Measurements from ENCODE around the gene RAP1GAP2.
A peak's percentile ranks its signal among the peaks of the same experiment; 100 is the strongest.
"Not testable (repeated sequence)": the region's sequence is repeated elsewhere in the genome, so short reads cannot be mapped to it uniquely, and the experiment has no call there.

Gene RAP1GAP2

DNA sequence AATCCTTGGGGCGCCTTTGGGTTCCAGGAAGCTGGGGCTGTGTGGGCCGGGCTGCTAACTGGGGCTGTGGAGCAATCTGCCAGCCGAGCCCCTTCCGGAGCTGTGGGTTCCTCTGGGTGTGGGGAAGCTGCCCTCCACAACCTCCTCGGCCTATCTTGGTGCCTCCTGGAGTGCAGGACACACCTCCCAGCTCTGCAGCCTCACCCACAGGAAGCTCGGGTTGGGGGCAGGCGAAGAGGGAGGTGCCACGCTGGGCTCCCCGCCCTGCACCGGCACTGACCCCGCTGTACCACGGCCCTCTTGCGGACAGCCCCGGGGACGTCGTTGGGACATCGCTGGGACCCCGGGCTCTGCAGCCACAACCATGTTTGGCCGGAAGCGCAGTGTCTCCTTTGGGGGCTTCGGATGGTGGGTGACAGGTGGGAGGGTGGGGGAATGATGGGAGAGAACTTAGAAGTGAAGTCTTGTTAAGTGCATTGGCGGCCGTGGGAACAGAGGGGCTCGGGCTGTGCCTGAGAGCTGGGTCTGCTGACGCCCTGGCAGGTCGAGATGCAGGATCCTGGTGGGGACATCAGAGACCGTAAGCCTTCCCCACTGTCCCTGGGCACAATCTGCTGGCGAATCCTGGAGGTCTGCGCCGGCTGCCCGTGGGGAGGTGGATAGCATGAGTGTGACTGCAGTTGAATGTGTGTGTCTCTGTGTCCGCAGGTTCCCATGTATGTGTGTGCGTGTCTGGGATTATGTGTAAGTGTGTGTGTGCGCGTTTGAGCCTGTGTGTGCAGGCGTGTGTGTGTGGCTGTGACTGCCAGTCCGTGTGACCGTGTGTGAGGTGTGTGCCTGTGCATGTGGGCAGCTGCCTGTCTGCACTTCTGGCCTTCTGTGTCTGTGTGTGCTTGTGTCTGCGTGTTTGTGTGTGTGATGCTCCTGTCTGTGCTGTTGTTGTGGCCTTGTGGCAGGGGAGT, at the start of gene RAP1GAP2:
Gene RAP1GAP2, plus strand, starts transcription at position 275 of the 962 bp plus-strand sequence. Its CDS starts 90 bp downstream, at position 365.
- peak; percentile 84 for DNase-seq

DNA sequence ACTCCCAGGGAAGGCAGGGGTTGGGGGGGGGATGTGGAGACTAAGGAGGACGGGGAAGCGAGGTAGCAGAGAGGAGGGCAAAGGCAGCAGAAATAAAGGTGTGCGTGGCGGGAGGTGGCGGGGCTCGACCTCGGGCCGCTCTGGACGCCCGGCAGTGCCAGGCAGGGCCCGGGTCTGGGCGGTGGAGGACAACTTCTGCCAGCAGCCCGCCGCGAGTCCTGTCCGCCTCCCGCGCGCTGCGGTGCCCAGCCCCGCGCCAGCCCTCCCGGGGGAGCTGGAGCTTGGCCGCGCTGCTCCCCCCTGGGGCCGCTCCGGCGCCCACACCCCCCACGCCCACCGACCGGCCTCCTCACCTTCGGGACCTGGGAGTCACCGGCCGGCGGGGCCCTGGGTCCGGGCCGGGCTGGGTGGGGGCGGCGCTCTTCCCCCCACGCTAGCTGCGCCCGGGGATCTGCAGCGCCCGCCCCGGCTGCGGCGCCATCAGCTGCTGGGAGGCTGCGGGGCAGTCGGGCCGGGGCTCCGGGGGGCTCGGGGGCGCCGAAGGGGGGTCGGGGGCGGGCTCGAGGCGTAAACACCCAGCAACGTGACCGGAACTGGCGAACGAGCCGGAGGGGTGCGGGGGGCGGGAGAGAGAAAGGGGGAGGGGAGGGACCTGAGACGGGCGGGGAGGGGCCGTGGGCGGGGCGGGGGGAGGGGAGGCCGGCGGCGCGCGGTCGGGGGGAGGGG, 47.0 kb upstream of the RAP1GAP2 start, which contains the start of gene CCDC92B:
Gene CCDC92B, minus strand, starts transcription at position 595 of the 726 bp plus-strand sequence. CDS start 14,507 bp downstream, outside the sequence.
- DNase-seq = no peak

DNA sequence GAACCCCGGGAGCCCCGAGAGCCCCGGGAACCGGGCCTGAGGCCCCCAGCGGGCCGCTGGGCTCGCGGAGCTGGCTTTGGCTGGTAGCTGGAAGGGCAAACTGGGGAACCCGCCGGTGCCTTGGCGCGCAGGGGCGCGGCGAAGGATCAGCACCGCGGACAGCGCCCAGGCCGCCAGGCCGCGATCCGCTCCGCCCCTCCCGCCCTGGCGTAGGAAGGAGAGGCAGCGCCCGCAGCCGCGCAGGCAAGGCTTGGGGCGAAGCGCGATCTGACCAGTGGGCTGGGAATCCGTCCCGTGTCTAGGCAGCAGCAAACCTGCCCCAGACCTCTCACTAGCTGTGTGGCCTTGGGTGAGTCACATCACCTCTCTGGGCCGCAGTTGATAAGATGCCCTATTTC, 46.5 kb upstream of the RAP1GAP2 start:
- peak; percentile 67 to 73 for DNase-seq

DNA sequence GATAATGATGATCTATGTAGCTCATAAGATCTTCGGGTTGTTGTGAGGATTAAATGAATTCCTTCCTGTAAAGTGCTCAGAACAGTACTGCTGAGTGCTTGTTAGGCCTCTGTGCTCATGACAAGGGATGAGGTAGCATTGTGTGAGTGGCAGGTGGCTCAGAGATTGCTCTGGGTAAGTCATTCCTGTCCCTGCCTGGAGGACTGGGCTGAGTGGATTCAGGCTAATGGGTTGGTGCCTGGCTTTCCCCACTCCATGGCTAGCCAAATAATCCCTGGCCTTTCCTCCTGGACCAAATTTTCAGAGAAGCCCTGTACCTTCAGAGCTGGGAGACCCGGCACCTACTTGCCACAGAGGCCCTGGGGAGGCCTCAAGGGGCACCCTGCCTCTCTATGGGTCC, 45.5 kb upstream of the RAP1GAP2 start:
- no peak for DNase-seq

DNA sequence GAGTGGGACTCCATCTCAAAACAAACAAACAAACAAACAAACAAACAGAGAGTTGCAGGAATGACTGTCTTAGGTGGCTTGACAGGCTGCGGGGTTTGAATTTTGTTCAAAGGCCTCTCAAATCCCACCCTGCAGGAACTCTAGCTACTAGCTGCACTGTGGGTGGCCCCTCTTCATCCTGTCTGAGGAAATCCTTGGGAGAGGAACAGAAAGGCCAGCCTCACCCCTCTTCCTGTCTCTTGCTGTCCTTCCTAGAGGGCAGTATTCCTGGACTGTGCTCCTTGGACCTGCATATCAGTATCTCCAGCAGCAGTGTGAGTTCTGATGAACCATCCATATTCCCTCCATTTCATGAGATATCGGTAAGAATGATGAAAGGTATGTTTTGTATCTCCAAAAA, 44.7 kb upstream of the RAP1GAP2 start:
- no peak for DNase-seq

DNA sequence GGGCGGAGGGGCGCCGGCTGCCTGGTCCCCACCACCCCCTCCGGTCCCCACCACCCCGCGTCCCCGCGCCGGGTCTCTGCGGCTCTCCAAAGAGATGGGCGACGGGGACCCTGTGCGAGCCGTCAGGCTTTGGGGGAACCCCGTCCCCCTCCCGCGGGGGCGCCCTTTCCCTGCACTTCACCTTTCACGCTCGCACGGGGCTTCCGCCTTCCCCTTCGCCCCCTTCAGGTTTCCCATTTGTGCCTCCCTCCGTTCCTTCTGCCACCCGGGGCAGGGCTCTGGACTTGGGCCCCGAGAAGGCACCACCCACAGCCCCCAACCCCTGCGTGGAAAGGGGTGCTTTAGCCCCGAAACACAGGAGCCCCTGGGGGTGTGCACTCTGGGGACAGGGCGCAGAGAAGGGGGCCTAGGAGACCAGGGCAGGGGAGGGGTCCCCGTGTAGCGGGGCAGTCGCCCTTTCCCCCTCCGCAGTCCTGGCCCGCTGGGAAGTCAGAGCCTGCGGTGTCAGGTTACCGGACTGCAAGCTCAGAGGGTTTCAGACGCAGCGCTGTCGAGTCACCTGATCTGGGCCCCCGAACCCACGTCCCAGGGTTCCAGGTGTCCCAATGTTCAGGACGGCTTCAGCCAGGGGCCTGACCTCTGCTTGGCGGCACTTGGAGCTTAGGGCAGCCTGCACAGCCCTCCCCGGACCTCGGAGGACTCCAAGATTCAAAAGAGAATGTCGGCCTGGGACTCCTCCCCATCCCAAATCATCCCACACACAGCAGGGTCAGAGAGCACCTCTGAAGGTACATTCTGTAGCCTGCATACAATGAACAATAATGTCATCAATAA, 40.1 kb upstream of the RAP1GAP2 start:
- no peak for DNase-seq

DNA sequence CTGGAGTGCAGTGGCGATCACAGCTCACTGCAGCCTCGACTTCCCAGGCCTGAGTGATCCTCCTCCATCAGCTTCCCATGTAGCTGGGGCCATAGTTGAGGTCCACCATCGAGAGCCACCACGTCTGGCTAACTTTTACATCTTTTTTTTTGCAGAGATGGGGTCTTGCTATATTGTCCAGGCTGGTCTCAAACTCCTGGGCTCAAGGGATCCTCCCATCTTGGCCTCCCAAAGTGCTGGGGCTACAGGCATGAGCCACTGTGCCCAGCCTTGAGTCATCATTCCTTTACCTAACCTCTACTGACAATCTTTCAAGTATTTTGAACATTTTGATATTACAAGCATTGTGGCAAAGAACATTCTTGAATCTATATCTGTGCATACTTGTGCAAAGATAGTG, 37.4 kb upstream of the RAP1GAP2 start:
- DNase-seq = no peak

DNA sequence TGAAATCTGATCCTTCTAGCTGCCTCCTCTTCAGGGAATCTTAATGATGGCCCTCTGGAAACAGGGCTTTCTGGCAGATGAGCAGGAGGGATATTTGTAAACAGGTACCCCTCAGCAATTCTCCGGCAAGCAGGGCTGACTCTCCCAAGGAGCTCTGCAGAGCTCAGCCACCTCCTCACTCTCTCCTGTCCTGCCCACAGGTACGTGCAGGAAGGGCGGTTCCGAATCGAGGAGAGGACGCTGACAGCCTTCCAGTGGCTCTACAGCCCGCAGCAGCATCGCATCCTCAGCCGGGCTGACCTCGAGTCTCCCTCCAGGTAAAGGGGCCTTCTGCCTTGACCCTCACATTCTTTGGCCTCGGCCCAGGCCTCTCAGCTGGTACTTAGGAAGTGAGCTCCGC, 26.1 kb upstream of the RAP1GAP2 start:
- no peak for DNase-seq

DNA sequence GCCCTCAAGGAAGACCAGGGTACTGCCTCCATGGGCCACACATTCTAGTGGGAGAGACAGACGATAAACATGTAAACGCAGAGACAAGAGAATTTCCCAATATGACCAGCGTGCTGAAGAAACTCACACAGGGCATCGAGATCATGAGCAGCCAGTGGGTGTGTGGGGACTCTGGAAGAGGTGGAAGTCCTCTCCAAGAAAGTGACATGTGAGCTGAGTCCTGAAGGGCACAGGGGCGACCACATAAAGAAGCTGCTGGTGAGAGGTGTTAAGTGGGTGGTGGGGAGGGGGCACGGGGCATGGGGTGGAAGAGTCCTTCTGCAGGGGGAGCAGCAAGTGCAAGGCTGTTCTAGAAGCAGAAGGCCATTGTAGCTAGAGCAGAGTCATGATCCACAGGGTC, 21.0 kb upstream of the RAP1GAP2 start:
- no peak for DNase-seq

DNA sequence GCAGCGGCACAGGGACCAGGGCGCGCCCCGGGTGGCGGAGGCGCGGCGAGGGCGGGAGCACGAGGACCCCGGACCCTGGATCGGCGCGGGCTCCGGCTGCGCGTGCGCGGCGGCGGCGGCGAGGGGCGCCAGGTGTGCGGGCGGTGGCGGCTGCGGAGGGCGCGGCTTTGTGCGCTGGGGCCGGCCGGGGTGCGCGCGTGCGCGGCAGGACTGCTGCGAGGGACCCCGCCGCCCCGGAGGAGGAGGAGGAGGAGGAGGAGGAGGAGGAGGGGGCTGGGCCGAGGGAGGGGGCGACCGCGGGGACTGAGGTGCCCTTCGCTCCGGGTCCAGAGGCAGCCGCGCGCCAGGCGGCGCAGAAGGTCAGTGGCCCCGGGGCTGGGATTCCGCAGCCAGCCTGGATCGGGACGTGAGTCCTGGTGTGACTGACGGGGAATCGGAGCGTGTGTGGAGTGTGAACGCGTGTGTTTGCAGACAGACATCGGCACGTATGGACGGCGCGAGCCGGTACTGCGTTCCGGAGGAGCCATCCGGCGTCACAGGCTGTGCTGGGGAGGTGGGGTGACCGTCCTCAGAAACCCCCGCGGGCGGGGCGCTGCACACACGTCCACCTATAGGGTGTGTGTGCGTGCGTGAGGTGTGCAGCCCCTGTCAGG, 19.5 kb upstream of the RAP1GAP2 start:
- no peak for DNase-seq

DNA sequence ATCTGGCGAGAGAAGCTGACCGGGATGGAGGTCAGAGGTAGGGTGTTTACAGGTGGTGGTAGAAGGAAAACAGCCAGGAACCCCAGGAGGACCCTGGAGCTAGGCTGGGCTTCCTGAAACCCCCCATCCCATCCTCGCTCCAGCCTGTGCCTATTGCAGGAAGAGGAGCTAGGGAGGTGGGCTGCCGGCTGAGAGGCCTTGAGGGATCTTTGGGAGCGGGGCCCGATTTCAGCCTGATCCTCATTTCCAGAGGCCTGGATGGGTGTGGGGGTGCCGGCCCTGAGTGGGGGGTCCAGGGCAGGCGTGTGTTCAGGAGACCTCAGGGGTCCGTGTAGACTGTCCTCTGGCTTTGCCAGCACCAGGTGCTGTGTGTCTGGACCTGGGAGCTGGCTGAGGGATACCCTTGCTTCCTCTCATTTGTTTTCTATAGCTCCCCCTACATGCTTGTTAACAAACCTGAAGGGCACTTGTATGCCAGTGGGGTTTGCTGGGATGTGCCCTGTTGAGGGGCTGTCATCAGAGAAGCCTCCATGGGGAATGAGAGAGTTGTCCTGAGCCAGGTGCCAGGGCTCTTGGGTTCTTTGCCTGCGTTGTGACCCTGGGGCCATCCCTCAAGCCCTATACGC, 18.9 kb upstream of the RAP1GAP2 start:
- DNase-seq = no peak

DNA sequence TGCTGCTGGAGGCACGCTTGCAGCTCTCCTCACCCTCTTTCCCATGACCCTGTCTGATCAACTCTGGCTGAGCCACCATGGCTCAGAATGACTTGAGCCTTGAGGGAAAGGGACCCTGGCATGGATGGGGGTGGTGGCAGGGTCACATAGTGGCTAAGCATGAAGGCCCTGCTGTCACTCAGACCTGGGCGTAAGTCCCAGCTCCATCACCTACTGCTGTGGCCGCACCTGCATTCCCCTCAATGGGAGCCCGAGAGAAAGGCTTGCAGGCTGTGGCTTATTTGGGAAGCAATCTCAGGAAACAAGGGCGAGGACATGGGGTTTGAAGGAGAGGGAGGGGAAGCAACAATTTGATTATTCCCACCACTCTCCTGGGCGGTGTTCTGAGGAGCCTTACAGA, 17.7 kb upstream of the RAP1GAP2 start:
- no peak for DNase-seq

DNA sequence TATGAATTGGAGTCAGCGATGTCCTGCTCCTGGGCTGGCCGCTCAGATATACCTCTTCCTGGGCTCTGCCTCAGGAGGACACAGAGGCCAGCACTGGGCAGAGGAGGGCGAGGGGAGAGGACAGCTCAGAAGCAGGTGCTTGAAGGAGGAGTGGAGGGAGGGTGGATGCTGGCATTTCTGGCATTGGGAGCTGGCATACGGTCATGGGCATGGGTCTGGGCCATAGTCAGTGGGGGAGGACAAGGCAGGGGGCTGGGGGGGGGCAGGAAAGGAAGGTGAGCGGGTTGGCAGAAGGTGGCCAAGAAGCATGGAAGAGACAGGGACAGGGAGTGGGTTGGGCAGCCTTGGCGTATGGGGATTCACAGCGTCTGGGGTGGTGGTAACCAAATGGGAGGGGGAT, 16.7 kb upstream of the RAP1GAP2 start:
- DNase-seq = no peak

DNA sequence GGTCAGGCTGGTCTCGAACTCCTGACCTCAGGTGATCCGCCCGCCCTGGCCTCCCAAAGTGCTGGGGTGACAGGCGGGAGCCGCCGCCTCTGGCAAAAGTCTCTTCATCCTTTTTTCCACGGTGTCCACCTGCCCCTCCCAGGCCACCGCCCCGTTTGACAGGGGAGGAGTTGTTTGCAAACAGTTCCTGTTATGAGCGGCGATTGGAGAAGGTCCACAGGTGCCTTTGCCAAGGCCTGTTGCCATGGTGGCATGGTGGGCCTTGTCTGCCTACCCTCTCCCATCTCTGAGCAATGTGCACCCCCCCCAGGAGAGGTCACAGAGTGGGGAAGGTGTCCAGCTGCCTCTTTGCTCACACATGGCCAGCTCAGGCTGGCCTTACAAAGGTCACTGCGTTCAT, 16.0 kb upstream of the RAP1GAP2 start:
- no peak for DNase-seq

DNA sequence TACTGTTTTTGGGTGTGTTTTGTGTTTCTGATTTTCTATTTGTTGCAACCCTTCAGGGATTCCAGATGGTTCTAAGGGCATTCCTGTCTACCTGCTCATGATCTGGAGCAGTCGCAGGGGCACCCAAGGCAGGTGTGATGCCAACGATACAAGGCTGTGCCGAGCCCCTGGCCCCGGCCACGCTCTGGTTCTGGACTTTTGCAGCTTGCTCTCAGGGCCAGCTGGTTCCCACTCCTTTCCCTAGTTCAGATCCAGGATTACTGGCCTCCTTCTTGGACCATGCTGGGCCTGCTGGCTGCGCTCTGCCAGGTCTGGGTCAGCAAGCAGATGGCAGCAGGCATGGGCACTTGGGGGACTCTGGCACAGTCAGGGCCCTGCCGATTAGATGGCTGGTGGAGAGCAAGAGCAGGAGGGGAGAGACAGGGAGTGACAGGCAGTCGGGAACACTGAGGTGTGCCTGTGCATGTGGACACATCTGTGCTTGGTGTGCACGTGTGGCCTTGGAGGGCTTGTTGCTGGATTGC, 15.2 kb upstream of the RAP1GAP2 start:
- DNase-seq = no peak

DNA sequence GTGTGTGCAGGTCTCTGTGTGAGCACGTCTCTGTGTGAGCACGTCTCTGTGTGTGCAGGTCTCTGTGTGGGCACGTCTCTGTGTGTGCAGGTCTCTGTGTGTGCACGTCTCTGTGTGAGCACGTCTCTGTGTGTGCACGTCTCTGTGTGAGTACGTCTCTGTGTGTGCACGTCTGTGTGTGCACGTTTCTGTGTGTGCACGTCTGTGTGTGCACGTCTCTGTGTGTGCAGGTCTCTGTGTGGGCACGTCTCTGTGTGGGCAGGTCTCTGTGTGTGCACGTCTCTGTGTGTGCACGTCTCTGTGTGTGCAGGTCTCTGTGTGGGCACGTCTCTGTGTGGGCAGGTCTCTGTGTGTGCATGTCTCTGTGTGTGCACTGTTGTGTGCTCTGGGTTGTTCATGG, 14.6 kb upstream of the RAP1GAP2 start:
- not testable (repeated sequence) for DNase-seq

DNA sequence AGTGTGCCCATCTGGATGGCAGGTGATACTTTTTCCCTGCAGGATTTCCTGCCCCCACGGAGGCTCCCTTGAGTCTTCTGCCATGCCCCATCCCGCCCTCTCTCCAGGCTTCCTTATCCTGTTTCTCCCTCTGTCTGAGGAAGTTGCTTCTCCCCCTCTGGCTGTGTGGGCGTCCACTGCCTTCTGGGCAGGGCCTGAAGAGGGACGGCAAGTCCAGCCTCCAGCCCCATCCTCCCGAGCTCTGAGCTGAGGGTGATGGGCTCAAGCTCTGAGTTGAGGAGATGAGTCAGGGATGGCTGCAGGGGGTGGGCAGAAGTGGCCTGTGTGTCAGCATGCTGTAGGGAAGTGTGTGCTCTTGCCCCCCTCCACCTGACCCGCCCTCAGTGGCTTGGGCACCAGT, 14.2 kb upstream of the RAP1GAP2 start:
- no peak for DNase-seq

DNA sequence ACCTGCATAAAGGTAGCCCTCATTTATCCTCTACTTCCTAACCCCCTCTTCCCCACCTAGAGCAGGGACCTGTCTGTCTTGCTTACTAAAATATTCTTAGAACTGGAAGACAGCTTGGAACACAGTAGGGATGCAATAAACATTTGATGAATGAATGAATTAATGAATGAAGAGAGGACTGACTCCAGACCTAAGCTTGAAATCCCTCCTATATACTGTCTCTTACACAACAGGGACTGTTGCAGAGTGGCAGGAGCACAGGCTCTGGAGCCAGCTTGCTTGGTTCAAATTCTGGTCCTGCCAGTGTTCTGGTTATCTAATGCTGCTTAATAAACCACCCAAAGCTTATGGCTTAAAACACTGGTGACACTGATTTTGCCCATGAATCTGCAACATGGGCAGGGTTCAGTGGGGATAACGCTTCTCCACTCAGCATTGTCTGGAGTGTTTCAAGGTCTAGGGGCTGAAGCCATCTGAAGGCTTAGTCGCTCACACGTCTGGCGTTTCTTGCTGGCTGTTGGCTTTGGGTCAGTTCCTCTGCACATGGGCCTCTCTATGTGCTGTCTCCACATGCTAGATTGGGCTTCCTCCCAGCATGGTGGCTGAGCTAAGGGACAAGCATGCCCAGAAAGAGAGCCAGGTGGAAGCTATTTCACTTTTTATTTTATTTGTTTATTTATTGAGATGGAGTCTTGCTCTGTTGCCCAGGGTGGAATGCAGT, 12.8 kb upstream of the RAP1GAP2 start:
- no peak for DNase-seq

DNA sequence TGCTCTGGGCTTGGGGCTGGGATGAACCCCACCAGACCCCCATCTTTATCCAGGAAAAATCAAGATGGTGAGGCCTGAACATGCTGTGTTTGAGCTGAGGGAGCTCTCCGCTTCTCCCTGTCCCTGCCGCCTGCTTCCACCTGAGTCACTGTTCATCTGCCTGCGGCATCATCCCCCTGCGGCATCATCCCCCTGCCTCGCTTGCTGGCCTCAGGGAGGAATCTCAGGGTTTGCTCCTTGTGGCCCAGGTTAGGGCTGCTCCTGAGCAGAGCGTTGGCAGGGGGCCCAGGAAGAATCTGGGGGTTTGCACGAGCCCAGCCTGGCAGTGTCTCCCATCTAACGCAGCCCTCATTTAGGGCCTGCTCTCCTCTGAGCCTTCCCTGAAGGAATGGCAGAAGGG, 11.4 kb upstream of the RAP1GAP2 start:
- DNase-seq = no peak

DNA sequence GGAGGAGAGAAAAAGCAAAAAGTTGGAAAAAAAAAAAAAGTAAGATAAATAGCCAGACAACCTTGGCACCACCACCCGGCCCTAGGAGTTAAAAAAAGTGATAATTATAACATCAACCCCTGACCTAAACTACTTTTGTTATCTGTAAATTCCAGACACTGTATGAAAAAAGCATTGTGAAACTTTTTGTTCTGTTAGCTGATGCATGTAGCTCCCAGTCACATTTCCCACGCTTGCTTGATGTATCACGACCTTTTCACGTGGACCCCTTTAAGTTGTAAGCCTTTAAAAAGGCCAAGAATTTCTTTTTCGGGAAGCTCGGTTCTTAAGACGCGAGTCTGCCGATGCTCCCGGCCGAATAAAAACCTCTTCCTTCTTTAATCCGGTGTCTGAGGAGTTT, 10.9 kb upstream of the RAP1GAP2 start:
- not testable (repeated sequence) for DNase-seq

Measured in CD4-positive, alpha-beta T cell treated with Interleukin-1 beta for 1 hour (primary cell).